ENCODE results near the gene ETV4.

ETV4 gene

DNA sequence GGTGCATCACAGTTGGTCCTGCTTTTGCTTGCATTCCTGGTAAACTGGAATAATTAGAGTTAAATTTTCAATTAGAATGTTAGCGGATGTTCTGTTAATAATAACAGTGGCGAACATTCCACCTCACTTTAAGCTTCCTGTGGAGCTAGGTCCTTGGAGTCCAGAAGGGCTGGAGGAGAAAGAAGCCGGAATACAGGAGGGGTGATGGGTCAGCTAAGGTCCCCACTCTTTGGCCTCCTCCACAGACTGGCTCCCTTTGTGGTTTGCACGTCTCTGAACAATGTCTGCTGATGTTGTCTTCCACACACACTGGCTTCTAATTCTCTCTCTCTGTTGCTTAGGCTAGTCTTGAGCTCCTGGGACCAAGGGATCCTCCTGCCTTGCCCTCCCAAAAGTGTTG is 35.0 kb upstream of the ETV4 start:
- no peak overlapping the region for H3K4me2 ChIP-seq (ENCODE audit: low read depth, low read length, poor library complexity, severe bottlenecking)
- no peak for TF ChIP-seq EZH2phosphoT487 (conservative IDR thresholded peaks at IDR 0.05; ENCODE audit: low read length)
- TF ChIP-seq, protein P1, sequence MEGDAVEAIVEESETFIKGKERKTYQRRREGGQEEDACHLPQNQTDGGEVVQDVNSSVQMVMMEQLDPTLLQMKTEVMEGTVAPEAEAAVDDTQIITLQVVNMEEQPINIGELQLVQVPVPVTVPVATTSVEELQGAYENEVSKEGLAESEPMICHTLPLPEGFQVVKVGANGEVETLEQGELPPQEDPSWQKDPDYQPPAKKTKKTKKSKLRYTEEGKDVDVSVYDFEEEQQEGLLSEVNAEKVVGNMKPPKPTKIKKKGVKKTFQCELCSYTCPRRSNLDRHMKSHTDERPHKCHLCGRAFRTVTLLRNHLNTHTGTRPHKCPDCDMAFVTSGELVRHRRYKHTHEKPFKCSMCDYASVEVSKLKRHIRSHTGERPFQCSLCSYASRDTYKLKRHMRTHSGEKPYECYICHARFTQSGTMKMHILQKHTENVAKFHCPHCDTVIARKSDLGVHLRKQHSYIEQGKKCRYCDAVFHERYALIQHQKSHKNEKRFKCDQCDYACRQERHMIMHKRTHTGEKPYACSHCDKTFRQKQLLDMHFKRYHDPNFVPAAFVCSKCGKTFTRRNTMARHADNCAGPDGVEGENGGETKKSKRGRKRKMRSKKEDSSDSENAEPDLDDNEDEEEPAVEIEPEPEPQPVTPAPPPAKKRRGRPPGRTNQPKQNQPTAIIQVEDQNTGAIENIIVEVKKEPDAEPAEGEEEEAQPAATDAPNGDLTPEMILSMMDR (IDR thresholded peaks at IDR 0.05; ENCODE audit: insufficient read depth, low read length, poor library complexity, severe bottlenecking) = no peak
- H3K4me3 ChIP-seq (ENCODE audit: insufficient read depth, low read length, poor library complexity, severe bottlenecking) = no peak overlapping the region
- no peaks in the 10 kb centered on the region for H3K79me2 ChIP-seq (ENCODE audit: insufficient read depth, low read length)
- no peaks in the 10 kb centered on the region for H3F3A ChIP-seq (ENCODE audit: insufficient read depth)
- H3K9me3 ChIP-seq (ENCODE audit: insufficient read depth, low read length) = no peaks in the 10 kb centered on the region
- H3K9me2 ChIP-seq (replicated peaks; ENCODE audit: insufficient read depth, low read length) = no peaks in the 10 kb centered on the region
- H4K20me1 ChIP-seq (ENCODE audit: low read depth, low read length) = no peaks in the 10 kb centered on the region
- no peak overlapping the region for H3K27ac ChIP-seq (ENCODE audit: low read depth, low read length)
- no peak overlapping the region for H3K9ac ChIP-seq (ENCODE audit: low read length)
- no peak overlapping the region for H2AFZ ChIP-seq (ENCODE audit: low read depth, low read length, severe bottlenecking)
- H3K27me3 ChIP-seq (ENCODE audit: low read length) = no peaks in the 10 kb centered on the region
- no peaks in the 10 kb centered on the region for H3K36me3 ChIP-seq (ENCODE audit: low read length)

DNA sequence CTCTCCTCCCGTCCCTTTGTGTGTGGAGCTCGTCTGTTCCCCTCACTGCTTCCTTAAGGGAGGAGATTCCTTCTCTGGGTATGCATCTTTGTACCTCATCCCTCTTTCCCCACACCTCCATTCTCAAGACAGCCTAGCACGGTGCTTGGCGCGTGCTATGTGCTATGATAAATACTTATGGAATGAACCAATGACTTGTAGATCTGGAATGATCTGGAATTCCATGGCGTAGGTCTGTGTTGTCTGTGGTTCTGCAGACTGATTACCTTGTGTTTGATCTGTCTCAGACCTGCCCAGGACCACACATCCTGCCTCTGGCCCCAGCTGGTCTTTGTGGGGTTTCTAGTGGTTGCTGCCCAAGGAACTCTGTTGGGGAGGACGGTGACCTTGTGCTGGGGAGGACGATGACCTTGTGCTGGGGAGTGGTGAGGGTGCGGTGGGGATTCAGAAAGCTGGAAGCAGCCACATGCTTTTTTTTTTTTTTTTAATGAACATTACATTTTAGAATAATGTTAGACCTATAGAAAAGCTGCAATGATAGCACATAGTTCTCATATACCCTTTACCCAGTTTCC is 33.5 kb upstream of the ETV4 start:
- Histone ChIP-seq H3K4me3 (ENCODE audit: insufficient read depth, low read length, poor library complexity, severe bottlenecking) (no peak overlapping the region), H3K27ac (ENCODE audit: low read depth, low read length) (no peak overlapping the region), H2AFZ (ENCODE audit: low read depth, low read length, severe bottlenecking) (no peak overlapping the region), H3K4me2 (ENCODE audit: low read depth, low read length, poor library complexity, severe bottlenecking) (no peak overlapping the region), H3K9ac (ENCODE audit: low read length) (no peak overlapping the region), H3K27me3 (ENCODE audit: low read length) (no peaks in the 10 kb centered on the region), H3K9me2 (replicated peaks; ENCODE audit: insufficient read depth, low read length) (no peaks in the 10 kb centered on the region), H3K79me2 (ENCODE audit: insufficient read depth, low read length) (no peaks in the 10 kb centered on the region), H3F3A (ENCODE audit: insufficient read depth) (no peaks in the 10 kb centered on the region), H3K36me3 (ENCODE audit: low read length) (no peaks in the 10 kb centered on the region), H4K20me1 (ENCODE audit: low read depth, low read length) (no peaks in the 10 kb centered on the region), H3K9me3 (ENCODE audit: insufficient read depth, low read length) (no peaks in the 10 kb centered on the region)
- TF ChIP-seq EZH2phosphoT487 (conservative IDR thresholded peaks at IDR 0.05; ENCODE audit: low read length) = no peak
- TF ChIP-seq, protein P1 (IDR thresholded peaks at IDR 0.05; ENCODE audit: insufficient read depth, low read length, poor library complexity, severe bottlenecking) = no peak

DNA sequence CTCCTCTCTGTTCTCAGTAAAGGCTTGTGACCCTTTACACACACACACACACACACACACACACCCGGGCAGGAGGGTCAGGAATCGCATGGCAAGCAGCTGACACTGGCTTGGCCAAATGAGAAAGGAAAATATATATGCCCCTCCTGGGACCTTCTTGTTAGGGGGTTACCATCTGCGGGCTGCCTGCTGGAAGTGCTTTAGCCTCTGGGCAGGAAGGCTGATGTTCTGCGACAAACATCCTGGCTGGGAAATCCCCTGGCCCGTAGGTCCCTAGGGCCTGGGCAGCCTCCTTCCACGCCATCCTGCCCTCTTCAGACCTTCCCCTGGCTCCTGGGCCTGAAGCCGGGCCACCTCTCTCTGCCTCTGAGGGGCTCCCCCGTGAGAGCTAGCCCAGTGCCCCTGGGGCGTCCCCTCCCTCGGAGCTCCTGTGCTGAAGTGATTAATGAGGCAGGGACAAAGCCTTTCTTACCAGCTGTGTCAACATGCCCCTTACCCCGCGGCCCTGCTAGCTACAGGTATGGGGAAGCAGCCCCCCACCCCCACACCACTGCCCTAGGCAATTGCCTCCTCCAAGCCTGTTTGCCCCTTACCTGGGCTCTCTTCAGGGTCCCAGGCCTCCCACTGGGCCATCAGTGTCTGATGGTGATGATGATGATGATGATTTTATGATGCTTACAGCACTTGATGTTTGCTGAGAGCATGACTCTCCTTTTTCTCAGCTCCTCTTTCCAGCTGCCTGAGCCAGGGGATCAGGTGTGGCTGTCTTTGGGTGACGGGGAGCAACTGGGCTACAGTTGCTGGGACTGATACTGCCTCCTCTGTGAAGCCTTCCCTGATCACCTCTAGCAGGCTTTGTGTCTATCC is 32.8 kb upstream of the ETV4 start:
- H2AFZ ChIP-seq (ENCODE audit: low read depth, low read length, severe bottlenecking) = no peak overlapping the region
- no peak for TF ChIP-seq EZH2phosphoT487 (conservative IDR thresholded peaks at IDR 0.05; ENCODE audit: low read length)
- TF ChIP-seq, protein P1 (IDR thresholded peaks at IDR 0.05; ENCODE audit: insufficient read depth, low read length, poor library complexity, severe bottlenecking) = no peak

More for the DNA sequence above, 32.8 kb upstream of the ETV4 start:
- Histone ChIP-seq H3K9me3 (ENCODE audit: insufficient read depth, low read length) (no peaks in the 10 kb centered on the region), H3K36me3 (ENCODE audit: low read length) (no peaks in the 10 kb centered on the region), H3F3A (ENCODE audit: insufficient read depth) (no peaks in the 10 kb centered on the region), H3K4me2 (ENCODE audit: low read depth, low read length, poor library complexity, severe bottlenecking) (no peak overlapping the region), H3K79me2 (ENCODE audit: insufficient read depth, low read length) (no peaks in the 10 kb centered on the region), H3K4me3 (ENCODE audit: insufficient read depth, low read length, poor library complexity, severe bottlenecking) (no peak overlapping the region), H4K20me1 (ENCODE audit: low read depth, low read length) (no peaks in the 10 kb centered on the region), H3K9ac (ENCODE audit: low read length) (no peak overlapping the region), H3K9me2 (replicated peaks; ENCODE audit: insufficient read depth, low read length) (no peaks in the 10 kb centered on the region), H3K27ac (ENCODE audit: low read depth, low read length) (no peak overlapping the region), H3K27me3 (ENCODE audit: low read length) (no peaks in the 10 kb centered on the region)

Measured in SU-DHL-6 (cell line).